ENCODE data around the gene CD40. TPM values are rescaled to one million over a fixed set of nuclear protein-coding genes. Genes with fewer than 3 reads are reported as not detected.

The CD40 gene
- total and polyA plus RNA-seq, 2 of the 8 experiments (the other 6 are each of a cell fraction or from before 2014, with no cell fraction given), result 14.5 to 18.8 TPM

GRCh38 chr20:46148313-46149208 lies 30.4 kb downstream of the CD40 start:
- FAIRE-seq, result no peak
- H3K4ac ChIP-seq (replicated peaks; ENCODE audit: insufficient read length, low read depth, low read length), result no peak overlapping the region
- WGBS, 2 experiments (ENCODE audit: extremely low coverage in 1 of 2, insufficient coverage in 1 of 2, insufficient read length in 1 of 2, insufficient replicate concordance in 2 of 2, low coverage in 1 of 2, low lambda C conversion rate in 2 of 2, missing lambda C conversion rate in 1 of 2), result 86% methylated on average over 14 of the region's 14 CpGs; no CpG with 5 or more reads in 1 of the 2 experiments

More at GRCh38 chr20:46148313-46149208, 30.4 kb downstream of the CD40 start:
- H3K9ac ChIP-seq (replicated peaks in 1 of 4; ENCODE audit: extremely low read depth in 1 of 4, low read depth in 3 of 4, low read length in 3 of 4), result no peak overlapping the region
- H3K36me3 ChIP-seq (ENCODE audit: control insufficient read depth in 2 of 4, insufficient read depth in 4 of 4, low read length in 3 of 4), result no peaks in the 10 kb centered on the region
- H2AK5ac ChIP-seq (ENCODE audit: low read depth, low read length), result no peak overlapping the region
- no peak overlapping the region for H2BK5ac ChIP-seq (ENCODE audit: low read depth, low read length)
- H2BK15ac ChIP-seq (ENCODE audit: low read length), result no peak overlapping the region
- H2BK12ac ChIP-seq (ENCODE audit: low read depth, low read length), result no peak overlapping the region
- no peaks in the 10 kb centered on the region for H4K20me1 ChIP-seq (replicated peaks in 1 of 2; ENCODE audit: control insufficient read depth in 1 of 2, insufficient read depth in 2 of 2, low read length in 2 of 2)
- no peaks in the 10 kb centered on the region for H3K27me3 ChIP-seq (replicated peaks in 1 of 4; ENCODE audit: control insufficient read depth in 3 of 4, extremely low read depth in 1 of 4, insufficient read depth in 3 of 4, low read length in 3 of 4)
- CTCF ChIA-PET (ENCODE audit: partially characterized antibody), result interaction anchor here (0.9 to 21.6 kb wide), 10 partner anchors 8 to 158 kb away, joined by 3 to 233 read pairs (median 8); no protein-coding TSS in a partner anchor
- no peak for DNase-seq (ENCODE audit: low read depth in 1 of 2, low spot score in 2 of 2)
- H3K14ac ChIP-seq (ENCODE audit: insufficient read length), result no peak overlapping the region
- no peak overlapping the region for H3K56ac ChIP-seq (replicated peaks; ENCODE audit: insufficient read length, low read depth, low read length)
- no peak overlapping the region for H4K5ac ChIP-seq (ENCODE audit: insufficient read length, low read depth, low read length)
- POLR2A ChIA-PET (ENCODE audit: partially characterized antibody), result no interaction called here
- no peaks in the 10 kb centered on the region for H3K9me3 ChIP-seq (ENCODE audit: insufficient read depth in 2 of 2, low read depth in 1 of 2, low read length in 1 of 2)
- no peaks in the 10 kb centered on the region for H3K23me2 ChIP-seq (ENCODE audit: low read depth, low read length)
- no peak overlapping the region for H2BK20ac ChIP-seq (ENCODE audit: low read length)
- H2AFZ ChIP-seq (ENCODE audit: low read length), result no peak overlapping the region
- no peak overlapping the region for H4K91ac ChIP-seq (replicated peaks; ENCODE audit: insufficient read length, low read length)
- no peaks in the 10 kb centered on the region for H3K79me2 ChIP-seq (ENCODE audit: control insufficient read depth in 1 of 2, insufficient read depth in 2 of 2, low read length in 2 of 2)
- no peaks in the 10 kb centered on the region for H3K79me1 ChIP-seq (ENCODE audit: low read depth, low read length)
- no peak overlapping the region for H3K4me3 ChIP-seq (ENCODE audit: extremely low read depth in 1 of 4, insufficient read depth in 2 of 4, low read depth in 3 of 4, low read length in 4 of 4)
- no peak overlapping the region for H4K8ac ChIP-seq (ENCODE audit: extremely low read depth, insufficient read depth, low read length)
- H2BK120ac ChIP-seq (replicated peaks; ENCODE audit: low read depth, low read length), result no peak overlapping the region
- peaks cover 0 to 5% (median 0%) of the 10 kb centered on the region in 4 experiments; a peak in 2 of 7 replicates for H3K4me1 ChIP-seq (replicated peaks in 1 of 4; ENCODE audit: control insufficient read depth in 3 of 4, insufficient read depth in 4 of 4, low read length in 3 of 4)
- TF ChIP-seq CREB1 (IDR thresholded peaks at IDR 0.05) (no peak), E2F6 (IDR thresholded peaks at IDR 0.05) (no peak), ATF2 (IDR thresholded peaks at IDR 0.05; ENCODE audit: low read length) (no peak), ASH2L (IDR thresholded peaks at IDR 0.05; ENCODE audit: low read length) (no peak), SIRT6 (IDR thresholded peaks at IDR 0.05; ENCODE audit: low read length) (no peak), SAP30 (IDR thresholded peaks at IDR 0.05; ENCODE audit: insufficient read depth, insufficient replicate concordance, low read length) (no peak), TCF12 (IDR thresholded peaks at IDR 0.05; ENCODE audit: low read depth, low read length) (no peak), CHD2 (IDR thresholded peaks at IDR 0.05; ENCODE audit: low read length) (no peak), EGR1 (IDR thresholded peaks at IDR 0.05; ENCODE audit: borderline replicate concordance, low read depth, low read length) (no peak), SP1 (IDR thresholded peaks at IDR 0.05; ENCODE audit: low read depth, low read length) (no peak)
- H3K23ac ChIP-seq (ENCODE audit: insufficient read length), result no peak overlapping the region
- H3K27ac ChIP-seq (ENCODE audit: low read depth, low read length), result no peak overlapping the region
- no peak overlapping the region for H3K18ac ChIP-seq (ENCODE audit: extremely low read depth, low read length)
- no peak overlapping the region for H3K4me2 ChIP-seq (ENCODE audit: insufficient read depth in 1 of 2, low read depth in 2 of 2, low read length in 2 of 2)

All from H1 (cell line).